HepG2 (cell line): Measurements from ENCODE around the gene GNAI2. TPM values are rescaled to one million over a fixed set of nuclear protein-coding genes. Genes with fewer than 3 reads are reported as not detected.

ENCODE experiments used
- AKAP8 ChIP-seq: sonication (generic); formaldehyde crosslinking; IDR thresholded peaks from 2 replicates; pipeline ENCODE4 v1.5.1; 2020; ENCODE audit warnings: mild to moderate bottlenecking, missing genetic modification reagents
- ETV6 ChIP-seq: sonication (generic); formaldehyde crosslinking; conservative IDR thresholded peaks from 2 replicates; pipeline ENCODE4 v1.4.0; 2020; ENCODE audit warnings: missing genetic modification reagents
- GMEB2 ChIP-seq: IDR thresholded peaks from 2 replicates; pipeline ENCODE4 v1.6.1; 2016; ENCODE audit warnings: missing biosample characterization, missing genetic modification reagents, low read depth
- HNRNPUL1 ChIP-seq: fragments of 200-400 bp; formaldehyde crosslinking; IDR thresholded peaks from 2 replicates; pipeline ENCODE4 v1.6.1; 2017; ENCODE audit warnings: low read depth, mild to moderate bottlenecking, low read length, moderate library complexity
- HOXA9 ChIP-seq: sonication (generic); formaldehyde crosslinking; IDR thresholded peaks from 2 replicates; pipeline ENCODE4 v1.8.1; 2022; ENCODE audit warnings: missing genetic modification reagents, mild to moderate bottlenecking, moderate library complexity, borderline replicate concordance
- MED1 ChIP-seq: sonication (generic); formaldehyde crosslinking; IDR thresholded peaks from 2 replicates; pipeline ENCODE4 v1.4.0; 2020; ENCODE audit warnings: missing genetic modification reagents
- MXD1 ChIP-seq: sonication (generic); formaldehyde crosslinking; IDR thresholded peaks from 2 replicates; pipeline ENCODE4 v1.4.0; 2020; ENCODE audit warnings: mild to moderate bottlenecking, missing genetic modification reagents
- MXD4 ChIP-seq: IDR thresholded peaks from 2 replicates; pipeline ENCODE4 v1.6.1; 2016; ENCODE audit warnings: mild to moderate bottlenecking, missing biosample characterization, missing genetic modification reagents
- NCOR1 ChIP-seq: fragments of 200-600 bp; sonication (generic); IDR thresholded peaks from 2 replicates; pipeline ENCODE4 v1.7.0; 2017; ENCODE audit warnings: antibody characterized with exemption, low read length, borderline replicate concordance
- NFIC ChIP-seq: IDR thresholded peaks from 2 replicates; pipeline ENCODE4 v1.6.1; 2012; ENCODE audit warnings: mild to moderate bottlenecking, low read length, inconsistent platforms
- SRY ChIP-seq: sonication (generic); formaldehyde crosslinking; IDR thresholded peaks from 2 replicates; pipeline ENCODE4 v1.8.0; 2022; ENCODE audit warnings: mild to moderate bottlenecking, missing genetic modification reagents
- TBX3 ChIP-seq: fragments of 450-650 bp; IDR thresholded peaks from 2 replicates; pipeline ENCODE4 v1.6.1; 2017; ENCODE audit warnings: antibody characterized with exemption, mild to moderate bottlenecking, inconsistent platforms, borderline replicate concordance
- THYN1 ChIP-seq: sonication (generic); formaldehyde crosslinking; IDR thresholded peaks from 2 replicates; pipeline ENCODE4 v1.8.1; 2023; ENCODE audit warnings: low read depth, mild to moderate bottlenecking, moderate library complexity, missing genetic modification reagents, borderline replicate concordance
- ZBTB8A ChIP-seq: sonication (generic); formaldehyde crosslinking; IDR thresholded peaks from 2 replicates; pipeline ENCODE4 v1.4.0; 2020; ENCODE audit warnings: mild to moderate bottlenecking, low read depth, missing genetic modification reagents, borderline replicate concordance
- ZNF207 ChIP-seq: fragments of 450-650 bp; IDR thresholded peaks from 2 replicates; pipeline ENCODE4 v1.6.1; 2016; ENCODE audit warnings: antibody characterized with exemption, borderline replicate concordance
- ZNF44 ChIP-seq: sonication (generic); formaldehyde crosslinking; IDR thresholded peaks from 2 replicates; pipeline ENCODE4 v1.5.1; 2020; ENCODE audit warnings: mild to moderate bottlenecking, missing genetic modification reagents
- ZNF510 ChIP-seq: sonication (generic); formaldehyde crosslinking; IDR thresholded peaks from 2 replicates; pipeline ENCODE4 v1.4.0; 2020; ENCODE audit warnings: low read depth, mild to moderate bottlenecking, missing genetic modification reagents
- ZNF543 ChIP-seq: sonication (generic); formaldehyde crosslinking; IDR thresholded peaks from 2 replicates; pipeline ENCODE4 v1.4.0; 2020; ENCODE audit warnings: mild to moderate bottlenecking, missing genetic modification reagents
- ZNF598 ChIP-seq: sonication (generic); formaldehyde crosslinking; IDR thresholded peaks from 2 replicates; pipeline ENCODE4 v1.5.1; 2020; ENCODE audit warnings: mild to moderate bottlenecking, missing genetic modification reagents, borderline replicate concordance
- ZNF724P ChIP-seq: sonication (generic); formaldehyde crosslinking; IDR thresholded peaks from 2 replicates; pipeline ENCODE4 v1.8.0; 2022; ENCODE audit warnings: missing genetic modification reagents, borderline replicate concordance
- polyA plus RNA-seq, 8 experiments: library from polyadenylated mRNA; depleted of rRNA in 3 of 8; stranded (reverse) in 7 of 8; unstranded in 1 of 8; fragments of >200 nt; fragmentation: Illumina TruSeq in 4 of 8; extraction: Trizol in 4 of 8; gene quantifications; 2 replicates each; pipeline versions ENCODE4 v1.2.1 to v1.2.3, GENCODE V29; 2011 to 2016; ENCODE audit warnings: low read depth in 4 of 8, missing spikeins in 1 of 8, mixed read lengths in 1 of 8; ENCODE audit not compliant: insufficient read depth in 1 of 8
- total RNA-seq, 5 experiments: library from RNA; depleted of rRNA; stranded (reverse); fragments of >200 nt; fragmentation: Illumina TruSeq; extraction: Trizol; gene quantifications; 2 replicates each; pipeline ENCODE4 v1.2.3, GENCODE V29; 2016; ENCODE audit warnings: low read depth in 1 of 5
- TF ChIP-seq, protein P1 (sequence below): conservative IDR thresholded peaks from 2 replicates; pipeline ENCODE4 v1.6.1; 2018; ENCODE audit warnings: missing genetic modification reagents
- TF ChIP-seq, protein P2 (sequence below): sonication (generic); formaldehyde crosslinking; IDR thresholded peaks from 2 replicates; pipeline ENCODE4 v1.4.0; 2020; ENCODE audit warnings: missing genetic modification reagents

GNAI2 gene
- total and polyA plus RNA-seq, 2 of the 13 experiments (the other 11 are each of a cell fraction or from before 2014, with no cell fraction given): 51.1 to 66.2 TPM

DNA sequence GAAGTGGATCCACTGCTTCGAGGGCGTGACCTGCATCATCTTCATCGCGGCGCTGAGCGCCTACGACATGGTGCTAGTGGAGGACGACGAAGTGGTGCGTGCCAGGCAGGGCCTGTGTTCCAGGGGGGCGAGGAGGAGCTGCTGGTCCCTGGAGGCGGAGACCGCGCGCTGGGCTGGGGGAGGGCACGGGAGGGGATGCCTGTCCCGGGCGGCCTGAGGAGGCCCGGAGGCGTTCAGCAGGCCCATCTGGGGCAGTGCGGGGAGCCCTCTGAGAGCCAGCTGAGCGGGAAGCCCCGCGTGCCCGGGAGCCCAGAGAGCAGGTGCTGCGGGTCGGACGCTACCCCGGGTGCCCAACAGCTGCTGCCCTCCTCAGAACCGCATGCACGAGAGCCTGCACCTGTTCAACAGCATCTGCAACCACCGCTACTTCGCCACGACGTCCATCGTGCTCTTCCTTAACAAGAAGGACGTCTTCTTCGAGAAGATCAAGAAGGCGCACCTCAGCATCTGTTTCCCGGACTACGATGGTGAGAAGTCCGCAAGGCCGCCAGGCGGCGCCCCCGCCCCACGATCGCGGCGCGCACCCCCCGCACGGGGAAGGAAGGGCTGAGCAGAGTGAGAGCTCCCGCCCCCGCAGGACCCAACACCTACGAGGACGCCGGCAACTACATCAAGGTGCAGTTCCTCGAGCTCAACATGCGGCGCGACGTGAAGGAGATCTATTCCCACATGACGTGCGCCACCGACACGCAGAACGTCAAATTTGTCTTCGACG, 41.7 kb upstream of the GNAI2 start (continued):
- TF ChIP-seq AKAP8 (CRISPR knock-in tag) (no peak), HNRNPUL1 (no peak), ZNF207 (no peak), NCOR1 (no peak), GMEB2 (no peak), HOXA9 (no peak; the same call in 1 of the 2 replicates), MED1 (CRISPR knock-in tag) (peak; percentile 59), ZNF598 (CRISPR knock-in tag) (0 out of 2 replicates have a peak, but pooled peaks have one; percentile 27), ZNF724P (CRISPR knock-in tag) (0 out of 2 replicates have a peak, but pooled peaks have one; percentile 64), ZNF510 (CRISPR knock-in tag) (no peak), ZNF44 (CRISPR knock-in tag) (no peak), MXD4 (CRISPR knock-in tag) (no peak), ZBTB8A (0 out of 2 replicates have a peak, but pooled peaks have one; percentile 12), TBX3 (no peak), ETV6 (CRISPR knock-in tag) (0 out of 2 replicates have a peak, but pooled peaks have one; percentile 22), ZNF543 (CRISPR knock-in tag) (peak; percentile 58; the same call in 1 of the 2 replicates), MXD1 (no peak), NFIC (no peak), SRY (CRISPR knock-in tag) (0 out of 2 replicates have a peak, but pooled peaks have one; percentile 24), THYN1 (no peak)
- TF ChIP-seq, protein P1, sequence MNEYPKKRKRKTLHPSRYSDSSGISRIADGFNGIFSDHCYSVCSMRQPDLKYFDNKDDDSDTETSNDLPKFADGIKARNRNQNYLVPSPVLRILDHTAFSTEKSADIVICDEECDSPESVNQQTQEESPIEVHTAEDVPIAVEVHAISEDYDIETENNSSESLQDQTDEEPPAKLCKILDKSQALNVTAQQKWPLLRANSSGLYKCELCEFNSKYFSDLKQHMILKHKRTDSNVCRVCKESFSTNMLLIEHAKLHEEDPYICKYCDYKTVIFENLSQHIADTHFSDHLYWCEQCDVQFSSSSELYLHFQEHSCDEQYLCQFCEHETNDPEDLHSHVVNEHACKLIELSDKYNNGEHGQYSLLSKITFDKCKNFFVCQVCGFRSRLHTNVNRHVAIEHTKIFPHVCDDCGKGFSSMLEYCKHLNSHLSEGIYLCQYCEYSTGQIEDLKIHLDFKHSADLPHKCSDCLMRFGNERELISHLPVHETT (CRISPR knock-in tag): no peak
- TF ChIP-seq, protein P2, sequence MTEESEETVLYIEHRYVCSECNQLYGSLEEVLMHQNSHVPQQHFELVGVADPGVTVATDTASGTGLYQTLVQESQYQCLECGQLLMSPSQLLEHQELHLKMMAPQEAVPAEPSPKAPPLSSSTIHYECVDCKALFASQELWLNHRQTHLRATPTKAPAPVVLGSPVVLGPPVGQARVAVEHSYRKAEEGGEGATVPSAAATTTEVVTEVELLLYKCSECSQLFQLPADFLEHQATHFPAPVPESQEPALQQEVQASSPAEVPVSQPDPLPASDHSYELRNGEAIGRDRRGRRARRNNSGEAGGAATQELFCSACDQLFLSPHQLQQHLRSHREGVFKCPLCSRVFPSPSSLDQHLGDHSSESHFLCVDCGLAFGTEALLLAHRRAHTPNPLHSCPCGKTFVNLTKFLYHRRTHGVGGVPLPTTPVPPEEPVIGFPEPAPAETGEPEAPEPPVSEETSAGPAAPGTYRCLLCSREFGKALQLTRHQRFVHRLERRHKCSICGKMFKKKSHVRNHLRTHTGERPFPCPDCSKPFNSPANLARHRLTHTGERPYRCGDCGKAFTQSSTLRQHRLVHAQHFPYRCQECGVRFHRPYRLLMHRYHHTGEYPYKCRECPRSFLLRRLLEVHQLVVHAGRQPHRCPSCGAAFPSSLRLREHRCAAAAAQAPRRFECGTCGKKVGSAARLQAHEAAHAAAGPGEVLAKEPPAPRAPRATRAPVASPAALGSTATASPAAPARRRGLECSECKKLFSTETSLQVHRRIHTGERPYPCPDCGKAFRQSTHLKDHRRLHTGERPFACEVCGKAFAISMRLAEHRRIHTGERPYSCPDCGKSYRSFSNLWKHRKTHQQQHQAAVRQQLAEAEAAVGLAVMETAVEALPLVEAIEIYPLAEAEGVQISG: peak; percentile 66
